ENCODE results near the gene BUB3.

Gene BUB3

DNA sequence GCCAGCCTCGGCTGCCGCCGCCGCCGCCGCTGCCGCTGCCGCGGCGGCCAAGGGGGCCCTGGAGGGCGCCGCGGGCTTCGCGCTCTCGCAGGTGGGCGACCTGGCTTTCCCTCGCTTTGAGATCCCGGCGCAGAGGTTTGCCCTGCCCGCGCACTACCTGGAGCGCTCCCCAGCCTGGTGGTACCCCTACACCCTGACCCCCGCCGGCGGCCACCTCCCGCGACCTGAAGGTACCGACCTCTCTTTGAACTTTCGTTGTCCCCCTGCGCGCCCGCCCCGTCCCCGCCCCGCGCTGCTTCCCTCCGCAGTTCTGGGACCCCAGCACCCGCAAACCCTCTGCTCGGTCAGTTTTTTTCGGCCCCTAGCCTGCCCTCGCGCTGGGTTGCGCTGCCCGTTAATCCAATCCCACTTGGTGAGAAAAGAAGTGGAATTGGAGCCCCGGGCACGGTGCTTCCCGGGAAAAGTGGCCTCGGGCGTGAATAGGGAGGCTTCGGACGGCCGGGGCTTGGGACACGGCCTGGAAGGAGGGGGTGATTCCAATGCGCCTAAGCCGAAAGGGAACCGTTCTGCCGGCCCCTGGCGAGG is 17.9 kb upstream of the BUB3 start:
- ChIA-PET POLR2A (ENCODE audit: low non-redundant PET) (no interaction called here), CTCF (interaction anchor here (1.4 kb wide), 1 partner anchor 93 kb away, joined by 5 read pairs; no protein-coding TSS in a partner anchor)
- H3K27ac ChIP-seq: no peak overlapping the region
- no peak for TF ChIP-seq CTCF (conservative IDR thresholded peaks at IDR 0.05; ENCODE audit: low read depth)
- no peak for DNase-seq (ENCODE audit: low spot score)

- POLR2A ChIA-PET (ENCODE audit: low non-redundant PET): no interaction called here
- TF ChIP-seq CTCF (conservative IDR thresholded peaks at IDR 0.05; ENCODE audit: low read depth): no peak
- no peak overlapping the region for H3K27ac ChIP-seq
- CTCF ChIA-PET: interaction anchor here (0.5 to 1.4 kb wide), 2 partner anchors 37 to 94 kb away, joined by 3 to 5 read pairs; no protein-coding TSS in a partner anchor
- DNase-seq (ENCODE audit: low spot score): no peak
These were observed 17.2 kb upstream of the BUB3 start for GRCh38 chr10:123136806-123137642.

DNA sequence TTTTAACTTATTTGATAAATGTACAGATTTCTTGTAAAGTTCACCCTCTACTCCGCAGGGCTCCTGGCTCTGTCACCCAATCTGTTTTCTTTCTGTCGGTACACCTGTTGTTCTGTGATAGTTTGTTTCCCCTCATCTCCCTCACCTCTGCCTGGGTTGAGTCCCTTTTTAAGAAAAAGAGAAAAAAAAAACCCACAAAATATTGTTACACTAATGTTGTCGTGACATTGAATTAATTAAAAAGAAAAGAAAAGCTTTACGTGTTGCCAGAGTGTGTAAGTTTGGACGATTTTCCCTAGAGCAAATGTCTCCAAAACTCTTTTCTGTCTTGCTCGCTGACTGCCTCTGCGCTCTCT is 15.1 kb upstream of the BUB3 start:
- CTCF ChIA-PET: interaction anchor here (1.6 kb wide), 1 partner anchor 241 kb away, joined by 5 read pairs; no protein-coding TSS in a partner anchor
- POLR2A ChIA-PET (ENCODE audit: low non-redundant PET): no interaction called here
- DNase-seq (ENCODE audit: low spot score): no peak
- TF ChIP-seq CTCF (conservative IDR thresholded peaks at IDR 0.05; ENCODE audit: low read depth): no peak
- no peak overlapping the region for H3K27ac ChIP-seq

- ChIA-PET CTCF (interaction anchor here (1.3 to 1.6 kb wide), 2 partner anchors 96 to 241 kb away, joined by 5 to 10 read pairs; no protein-coding TSS in a partner anchor), POLR2A (ENCODE audit: low non-redundant PET) (no interaction called here)
- no peak overlapping the region for H3K27ac ChIP-seq
- no peak for DNase-seq (ENCODE audit: low spot score)
- TF ChIP-seq CTCF (conservative IDR thresholded peaks at IDR 0.05; ENCODE audit: low read depth): no peak
These were observed 14.6 kb upstream of the BUB3 start for GRCh38 chr10:123139521-123140163.

DNA sequence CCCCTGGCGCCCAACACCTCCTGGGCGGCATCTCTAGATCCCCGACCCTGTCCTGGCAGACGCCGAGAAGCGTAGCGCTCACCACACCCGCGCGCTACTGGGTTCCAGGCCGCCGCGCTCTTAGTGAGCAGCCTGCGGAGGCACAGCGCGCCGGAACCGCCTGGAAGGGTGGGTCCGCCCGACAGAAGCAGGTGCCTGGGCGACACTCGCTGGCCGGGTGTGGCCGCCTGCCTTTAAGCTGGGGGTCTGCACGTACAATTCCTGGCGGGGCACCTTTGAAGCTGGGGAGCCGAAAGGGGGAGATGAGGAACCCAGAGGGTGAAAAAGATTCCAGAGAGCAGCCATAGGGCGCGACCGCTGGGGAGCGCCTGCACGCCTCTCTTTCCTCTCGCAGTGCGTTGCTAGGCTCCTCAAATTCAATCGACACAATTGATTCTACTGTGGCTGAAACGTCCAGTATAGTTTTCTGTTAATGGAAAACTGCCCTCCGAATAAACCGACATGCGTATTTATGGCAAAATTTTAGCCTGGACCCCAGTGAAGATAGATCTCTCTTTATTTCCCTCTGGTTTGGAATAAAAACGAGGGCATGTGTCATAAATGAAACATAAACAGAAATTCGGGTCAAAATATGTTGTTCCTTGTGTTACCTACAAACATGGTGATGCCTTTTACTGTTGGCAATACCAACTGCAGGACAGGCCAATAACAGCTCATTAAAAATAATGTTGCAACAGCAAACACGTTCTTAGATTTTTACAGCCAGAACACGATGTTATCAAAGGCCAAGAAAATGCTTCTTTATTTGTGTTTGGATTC is 13.8 kb upstream of the BUB3 start:
- no peak for DNase-seq (ENCODE audit: low spot score)
- CTCF ChIA-PET: interaction anchor here (0.6 to 1.6 kb wide), 3 partner anchors 97 to 589 kb away, joined by 5 to 10 read pairs (median 7); no protein-coding TSS in a partner anchor
- no peak overlapping the region for H3K27ac ChIP-seq

More for the DNA sequence above, 13.8 kb upstream of the BUB3 start:
- TF ChIP-seq CTCF (conservative IDR thresholded peaks at IDR 0.05; ENCODE audit: low read depth): no peak
- POLR2A ChIA-PET (ENCODE audit: low non-redundant PET): no interaction called here
